Stomach (tissue), 4 donors: Measurements from ENCODE around the gene CD28.

Experiments
- EP300 ChIP-seq: sonication (generic); formaldehyde crosslinking; IDR thresholded peaks from one replicate; pipeline ENCODE4 v1.6.1; 2017; ENCODE audit warnings: antibody characterized with exemption
- POLR2A ChIP-seq, 4 donors: fragments of 450-650 bp; IDR thresholded peaks; one replicate each; pipeline ENCODE4 v1.6.1; 2016; ENCODE audit warnings: antibody characterized with exemption in 4 of 4, control low read depth in 2 of 4, mild to moderate bottlenecking in 1 of 4, moderate library complexity in 1 of 4
- POLR2AphosphoS5 ChIP-seq, 3 donors: sonication (generic); formaldehyde crosslinking; IDR thresholded peaks; one replicate each; pipeline ENCODE4 v1.6.1; 2016; ENCODE audit warnings: antibody characterized with exemption in 3 of 3
- TF ChIP-seq, protein P1 (sequence below), 7 experiments: fragments of 450-650 bp in 4 of 7; fragments of 200-600 bp in 3 of 7; sonication (generic) in 3 of 7; IDR thresholded peaks; one replicate each; pipeline ENCODE4 v1.5.1; 2016 to 2019; ENCODE audit warnings: antibody characterized with exemption in 7 of 7, control low read depth in 2 of 7, mild to moderate bottlenecking in 1 of 7

- TF ChIP-seq, protein P1, sequence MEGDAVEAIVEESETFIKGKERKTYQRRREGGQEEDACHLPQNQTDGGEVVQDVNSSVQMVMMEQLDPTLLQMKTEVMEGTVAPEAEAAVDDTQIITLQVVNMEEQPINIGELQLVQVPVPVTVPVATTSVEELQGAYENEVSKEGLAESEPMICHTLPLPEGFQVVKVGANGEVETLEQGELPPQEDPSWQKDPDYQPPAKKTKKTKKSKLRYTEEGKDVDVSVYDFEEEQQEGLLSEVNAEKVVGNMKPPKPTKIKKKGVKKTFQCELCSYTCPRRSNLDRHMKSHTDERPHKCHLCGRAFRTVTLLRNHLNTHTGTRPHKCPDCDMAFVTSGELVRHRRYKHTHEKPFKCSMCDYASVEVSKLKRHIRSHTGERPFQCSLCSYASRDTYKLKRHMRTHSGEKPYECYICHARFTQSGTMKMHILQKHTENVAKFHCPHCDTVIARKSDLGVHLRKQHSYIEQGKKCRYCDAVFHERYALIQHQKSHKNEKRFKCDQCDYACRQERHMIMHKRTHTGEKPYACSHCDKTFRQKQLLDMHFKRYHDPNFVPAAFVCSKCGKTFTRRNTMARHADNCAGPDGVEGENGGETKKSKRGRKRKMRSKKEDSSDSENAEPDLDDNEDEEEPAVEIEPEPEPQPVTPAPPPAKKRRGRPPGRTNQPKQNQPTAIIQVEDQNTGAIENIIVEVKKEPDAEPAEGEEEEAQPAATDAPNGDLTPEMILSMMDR (IDR thresholded peaks at IDR 0.05), result no peak
- no peak for TF ChIP-seq POLR2A (IDR thresholded peaks at IDR 0.05)
- TF ChIP-seq POLR2AphosphoS5 (IDR thresholded peaks at IDR 0.05), result no peak
- no peak for TF ChIP-seq EP300
These were observed 6.9 kb downstream of the CD28 start for GRCh38 chr2:203713381-203713780.
